ENCODE results near the gene FGD4.
"Not testable (repeated sequence)": the region's sequence is repeated elsewhere in the genome, so short reads cannot be mapped to it uniquely, and the experiment has no call there.

FGD4 gene

GRCh38 chr12:32515137-32515873, 115.9 kb downstream of the FGD4 start:
- no peak overlapping the region for H3K4me3 ChIP-seq (replicated peaks; ENCODE audit: low read depth, low read length)
- no peak for DNase-seq (ENCODE audit: extremely low read depth, insufficient read length)
- TF ChIP-seq, protein P1, sequence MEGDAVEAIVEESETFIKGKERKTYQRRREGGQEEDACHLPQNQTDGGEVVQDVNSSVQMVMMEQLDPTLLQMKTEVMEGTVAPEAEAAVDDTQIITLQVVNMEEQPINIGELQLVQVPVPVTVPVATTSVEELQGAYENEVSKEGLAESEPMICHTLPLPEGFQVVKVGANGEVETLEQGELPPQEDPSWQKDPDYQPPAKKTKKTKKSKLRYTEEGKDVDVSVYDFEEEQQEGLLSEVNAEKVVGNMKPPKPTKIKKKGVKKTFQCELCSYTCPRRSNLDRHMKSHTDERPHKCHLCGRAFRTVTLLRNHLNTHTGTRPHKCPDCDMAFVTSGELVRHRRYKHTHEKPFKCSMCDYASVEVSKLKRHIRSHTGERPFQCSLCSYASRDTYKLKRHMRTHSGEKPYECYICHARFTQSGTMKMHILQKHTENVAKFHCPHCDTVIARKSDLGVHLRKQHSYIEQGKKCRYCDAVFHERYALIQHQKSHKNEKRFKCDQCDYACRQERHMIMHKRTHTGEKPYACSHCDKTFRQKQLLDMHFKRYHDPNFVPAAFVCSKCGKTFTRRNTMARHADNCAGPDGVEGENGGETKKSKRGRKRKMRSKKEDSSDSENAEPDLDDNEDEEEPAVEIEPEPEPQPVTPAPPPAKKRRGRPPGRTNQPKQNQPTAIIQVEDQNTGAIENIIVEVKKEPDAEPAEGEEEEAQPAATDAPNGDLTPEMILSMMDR (IDR thresholded peaks at IDR 0.05; ENCODE audit: insufficient read depth, low read length, poor library complexity, severe bottlenecking): no peak
- no peaks in the 10 kb centered on the region for H3K36me3 ChIP-seq (ENCODE audit: control insufficient read depth, insufficient read depth, low read length)
- no peaks in the 10 kb centered on the region for H3K27me3 ChIP-seq (replicated peaks; ENCODE audit: control insufficient read depth, insufficient read depth, low read length)

DNA sequence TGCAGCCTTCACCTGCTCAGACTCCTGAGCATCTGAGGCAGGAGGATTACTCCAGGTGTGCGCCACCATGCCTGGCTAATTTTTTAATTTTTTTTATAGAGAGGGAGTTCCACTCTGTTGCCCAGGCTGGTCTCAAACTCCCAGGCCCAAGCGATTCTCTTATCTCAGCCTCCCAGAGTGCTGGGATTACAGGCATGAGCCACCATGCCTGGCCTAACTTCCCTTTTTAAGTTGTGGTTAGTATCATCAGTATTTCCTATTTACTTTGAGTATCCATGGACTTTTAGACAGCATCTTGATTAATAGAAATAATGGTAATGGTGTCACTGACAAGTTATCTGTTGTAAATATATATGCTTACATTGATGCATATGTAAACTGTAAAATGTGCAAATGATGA, 116.9 kb downstream of the FGD4 start:
- TF ChIP-seq, protein P1 (IDR thresholded peaks at IDR 0.05; ENCODE audit: insufficient read depth, low read length, poor library complexity, severe bottlenecking): no peak
- no peak for DNase-seq (ENCODE audit: extremely low read depth, insufficient read length)
- H3K4me3 ChIP-seq (replicated peaks; ENCODE audit: low read depth, low read length): no peak overlapping the region
- no peaks in the 10 kb centered on the region for H3K36me3 ChIP-seq (ENCODE audit: control insufficient read depth, insufficient read depth, low read length)
- H3K27me3 ChIP-seq (replicated peaks; ENCODE audit: control insufficient read depth, insufficient read depth, low read length): no peaks in the 10 kb centered on the region

- TF ChIP-seq, protein P1 (IDR thresholded peaks at IDR 0.05; ENCODE audit: insufficient read depth, low read length, poor library complexity, severe bottlenecking): no peak
- no peaks in the 10 kb centered on the region for H3K36me3 ChIP-seq (ENCODE audit: control insufficient read depth, insufficient read depth, low read length)
- no peak overlapping the region for H3K4me3 ChIP-seq (replicated peaks; ENCODE audit: low read depth, low read length)
- DNase-seq (ENCODE audit: extremely low read depth, insufficient read length): no peak
- no peaks in the 10 kb centered on the region for H3K27me3 ChIP-seq (replicated peaks; ENCODE audit: control insufficient read depth, insufficient read depth, low read length)
Measured at GRCh38 chr12:32517966-32518365, 118.6 kb downstream of the FGD4 start.

GRCh38 chr12:32519047-32519446, 119.7 kb downstream of the FGD4 start:
- TF ChIP-seq, protein P1 (IDR thresholded peaks at IDR 0.05; ENCODE audit: insufficient read depth, low read length, poor library complexity, severe bottlenecking): no peak
- no peaks in the 10 kb centered on the region for H3K27me3 ChIP-seq (replicated peaks; ENCODE audit: control insufficient read depth, insufficient read depth, low read length)
- no peak for DNase-seq (ENCODE audit: extremely low read depth, insufficient read length)

GRCh38 chr12:32522331-32523221, 123.2 kb downstream of the FGD4 start:
- no peak for DNase-seq (ENCODE audit: extremely low read depth, insufficient read length)
- no peaks in the 10 kb centered on the region for H3K36me3 ChIP-seq (ENCODE audit: control insufficient read depth, insufficient read depth, low read length)
- no peak overlapping the region for H3K4me3 ChIP-seq (replicated peaks; ENCODE audit: low read depth, low read length)
- no peaks in the 10 kb centered on the region for H3K27me3 ChIP-seq (replicated peaks; ENCODE audit: control insufficient read depth, insufficient read depth, low read length)
- TF ChIP-seq, protein P1 (IDR thresholded peaks at IDR 0.05; ENCODE audit: insufficient read depth, low read length, poor library complexity, severe bottlenecking): no peak

More at GRCh38 chr12:32519047-32519446, 119.7 kb downstream of the FGD4 start:
- Histone ChIP-seq H3K4me3 (replicated peaks; ENCODE audit: low read depth, low read length) (no peak overlapping the region), H3K36me3 (ENCODE audit: control insufficient read depth, insufficient read depth, low read length) (no peaks in the 10 kb centered on the region)

DNA sequence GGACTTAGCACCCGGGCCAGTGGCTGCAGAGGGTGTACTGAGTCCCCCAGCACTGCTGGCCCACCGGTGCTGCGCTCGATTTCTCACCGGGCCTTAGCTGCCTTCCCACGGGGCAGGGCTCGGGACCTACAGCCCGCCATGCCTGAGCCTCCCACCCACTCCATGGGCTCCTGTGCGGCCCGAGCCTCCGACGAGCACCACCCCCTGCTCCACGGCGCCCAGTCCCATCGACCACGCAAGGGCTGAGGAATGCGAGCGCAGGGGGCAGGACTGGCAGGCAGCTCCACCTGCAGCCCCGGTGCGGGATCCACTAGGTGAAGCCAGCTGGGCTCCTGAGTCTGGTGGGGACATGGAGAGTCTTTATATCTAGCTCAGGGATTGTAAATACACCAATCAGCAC, 126.4 kb downstream of the FGD4 start:
- not testable (repeated sequence) for H3K27me3 ChIP-seq (replicated peaks; ENCODE audit: control insufficient read depth, insufficient read depth, low read length); H3K36me3 ChIP-seq (ENCODE audit: control insufficient read depth, insufficient read depth, low read length); DNase-seq (ENCODE audit: extremely low read depth, insufficient read length); H3K4me3 ChIP-seq (replicated peaks; ENCODE audit: low read depth, low read length)

DNA sequence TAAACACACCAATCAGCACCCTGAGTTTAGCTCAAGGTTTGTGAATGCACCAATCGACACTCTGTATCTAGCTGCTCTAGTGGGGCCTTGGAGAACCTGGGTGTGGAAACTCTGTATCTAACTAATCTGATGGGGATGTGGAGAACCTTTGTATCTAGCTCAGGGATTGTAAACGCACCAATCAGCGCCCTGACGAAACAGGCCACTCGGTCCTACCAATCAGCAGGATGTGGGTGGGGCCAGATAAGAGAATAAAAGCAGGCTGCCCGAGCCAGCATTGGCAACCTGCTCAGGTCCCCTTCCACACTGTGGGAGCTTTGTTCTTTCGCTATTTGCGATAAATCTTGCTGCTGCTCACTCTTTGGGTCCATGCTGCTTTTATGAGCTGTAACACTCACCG, 127.0 kb downstream of the FGD4 start:
- H3K27me3 ChIP-seq (replicated peaks; ENCODE audit: control insufficient read depth, insufficient read depth, low read length); DNase-seq (ENCODE audit: extremely low read depth, insufficient read length); H3K36me3 ChIP-seq (ENCODE audit: control insufficient read depth, insufficient read depth, low read length); H3K4me3 ChIP-seq (replicated peaks; ENCODE audit: low read depth, low read length): not testable (repeated sequence)
